OCI-LY3 (cell line): Measurements from ENCODE around the gene C2orf68.

Experiments used
- CTCF ChIP-seq: fragments of 200-600, 300-600 bp; sonication (generic); IDR thresholded peaks from 2 replicates; pipeline ENCODE4 v1.5.1; 2014; ENCODE audit warnings: antibody characterized with exemption, low read length, low read depth
- EZH2phosphoT487 ChIP-seq: fragments of 200-600 bp; shearing (Covaris generic); IDR thresholded peaks from 2 replicates; pipeline ENCODE4 v1.6.1; 2018; ENCODE audit warnings: antibody characterized with exemption, mixed run types, low read depth

DNA sequence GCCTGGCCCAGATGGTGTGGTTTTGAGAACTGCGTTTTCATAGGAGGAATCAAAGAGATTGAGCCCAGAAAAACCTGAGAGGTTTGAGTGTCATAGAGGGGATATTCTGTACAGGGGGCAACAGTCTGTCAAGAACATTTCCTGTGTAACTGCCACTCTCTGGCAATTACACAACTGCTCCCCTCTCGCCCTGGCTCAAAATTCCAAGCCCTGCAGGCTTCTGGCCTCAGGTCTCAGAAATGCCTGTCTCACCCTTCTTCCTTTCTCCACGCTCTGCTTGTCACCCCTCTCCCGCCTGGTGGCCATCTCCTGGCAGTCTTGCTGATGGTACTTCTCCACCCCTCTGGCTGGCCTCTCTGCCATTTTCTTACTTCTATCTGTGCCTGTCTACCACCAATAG lies 23.6 kb downstream of the C2orf68 start:
- TF ChIP-seq CTCF (no peak), EZH2phosphoT487 (no peak)
